ENCODE results near the gene TRRAP.

Gene TRRAP

GRCh38 chr7:99046722-99047121, 168.4 kb downstream of the TRRAP start:
- no peak for TF ChIP-seq CTCF (IDR thresholded peaks at IDR 0.05; ENCODE audit: borderline replicate concordance, control extremely low read depth, extremely low read depth, insufficient read depth, missing control alignments)
- in situ Hi-C loops (cut with MboI; ENCODE audit: low sequenced_read_pairs, unreplicated experiment) = no loop called here
- DNase-seq (ENCODE audit: low spot score) = no peak

GRCh38 chr7:99047526-99048077, 169.3 kb downstream of the TRRAP start:
- no peak for TF ChIP-seq CTCF (IDR thresholded peaks at IDR 0.05; ENCODE audit: borderline replicate concordance, control extremely low read depth, extremely low read depth, insufficient read depth, missing control alignments)
- in situ Hi-C loops (cut with MboI; ENCODE audit: low sequenced_read_pairs, unreplicated experiment) = no loop called here
- no peak for DNase-seq (ENCODE audit: low spot score)

GRCh38 chr7:99050971-99051370, 172.6 kb downstream of the TRRAP start:
- in situ Hi-C loops (cut with MboI; ENCODE audit: low sequenced_read_pairs, unreplicated experiment) = no loop called here
- TF ChIP-seq CTCF (IDR thresholded peaks at IDR 0.05; ENCODE audit: borderline replicate concordance, control extremely low read depth, extremely low read depth, insufficient read depth, missing control alignments) = no peak
- no peak for DNase-seq (ENCODE audit: low spot score)

GRCh38 chr7:99054781-99055180, 176.4 kb downstream of the TRRAP start:
- in situ Hi-C loops (cut with MboI; ENCODE audit: low sequenced_read_pairs, unreplicated experiment) = no loop called here
- TF ChIP-seq CTCF (IDR thresholded peaks at IDR 0.05; ENCODE audit: borderline replicate concordance, control extremely low read depth, extremely low read depth, insufficient read depth, missing control alignments) = no peak
- no peak for DNase-seq (ENCODE audit: low spot score)

GRCh38 chr7:99061001-99061776, 182.9 kb downstream of the TRRAP start:
- no peak for DNase-seq (ENCODE audit: low spot score)
- TF ChIP-seq CTCF (IDR thresholded peaks at IDR 0.05; ENCODE audit: borderline replicate concordance, control extremely low read depth, extremely low read depth, insufficient read depth, missing control alignments) = no peak
- in situ Hi-C loops (cut with MboI; ENCODE audit: low sequenced_read_pairs, unreplicated experiment) = no loop called here
